Measurements from ENCODE around the gene ASPSCR1. TPM values are rescaled to one million over a fixed set of nuclear protein-coding genes. Genes with fewer than 3 reads are reported as not detected.
A peak's percentile ranks its signal among the peaks of the same experiment; 100 is the strongest.

Gene ASPSCR1
- total and polyA plus RNA-seq, 9 of the 15 experiments (the other 6 are each of a cell fraction or from before 2014, with no cell fraction given): 0.90 to 36.9 (median 11.6) TPM

- TF ChIP-seq RREB1 (CRISPR knock-in tag; IDR thresholded peaks at IDR 0.05) (peak; percentile 59; the same call in 1 of the 2 replicates), MAZ (CRISPR knock-in tag; conservative IDR thresholded peaks at IDR 0.05 in 1 of 2, IDR thresholded peaks at IDR 0.05 in 1 of 2) (peak; percentile 68 to 82), RCOR1 (IDR thresholded peaks at IDR 0.05; ENCODE audit: borderline replicate concordance in 1 of 2, low read depth in 2 of 2, low read length in 2 of 2) (peak in 1 of 2 experiments; percentile 39; a peak in 2 of 4 replicates), PRDM10 (IDR thresholded peaks at IDR 0.05; ENCODE audit: partially characterized antibody) (no peak), TOE1 (IDR thresholded peaks at IDR 0.05; ENCODE audit: borderline replicate concordance) (peak; percentile 39; the same call in 1 of the 2 replicates), TOE1 (CRISPR knock-in tag; IDR thresholded peaks at IDR 0.05; ENCODE audit: borderline replicate concordance, low read depth) (no peak), FOXA3 (CRISPR knock-in tag; conservative IDR thresholded peaks at IDR 0.05 in 1 of 2, IDR thresholded peaks at IDR 0.05 in 1 of 2) (0 out of 4 replicates have a peak, but pooled peaks of 1 of the 2 experiments have one; percentile 36), SRSF1 (IDR thresholded peaks at IDR 0.05; ENCODE audit: low read depth, low read length) (0 out of 2 replicates have a peak, but pooled peaks have one; percentile 83), ETV1 (tag; conservative IDR thresholded peaks at IDR 0.05; ENCODE audit: low read depth) (peak; percentile 81), DEAF1 (CRISPR knock-in tag; IDR thresholded peaks at IDR 0.05) (peak; percentile 94), L3MBTL2 (IDR thresholded peaks at IDR 0.05) (peak; percentile 74)
Measured at GRCh38 chr17:82030470-82031302, 53.3 kb downstream of the ASPSCR1 start (continued).

All from K562 (cell line).